Caco-2 (cell line): ENCODE results near the gene ARHGEF38. TPM values are rescaled to one million over a fixed set of nuclear protein-coding genes. Genes with fewer than 3 reads are reported as not detected.

Experiments
- BruUV-seq: library from RNA; stranded (reverse); fragments of 400-500 nt; replicated peaks from 2 replicates; lab custom pipeline; 2021; lab: Mats Ljungman, UMichigan
- CTCF ChIA-PET: fragments of 300-600 bp; sonication (Branson Sonifier 250); formaldehyde crosslinking; loops from one replicate; lab custom pipeline; 2022; ENCODE audit warnings: antibody characterized with exemption; lab: Charles Lee
- POLR2A ChIA-PET: fragments of 300-600 bp; sonication (Branson Sonifier 250); formaldehyde crosslinking; loops from one replicate; lab custom pipeline; 2022; ENCODE audit warnings: antibody characterized with exemption; lab: Charles Lee
- DNase-seq, 2 experiments: peaks; one replicate each; pipeline versions ENCODE4 v3.0.0 to v3.0.0-alpha.2; 2020 to 2022
- H3K27me3 ChIP-seq: replicated peaks from 2 replicates; pipeline ENCODE4 v1.6.0; 2011; ENCODE audit warnings: low read length; ENCODE audit not compliant: control insufficient read depth, insufficient read depth
- H3K36me3 ChIP-seq: 2 replicates; pipeline ENCODE4 v1.5.1; 2011; ENCODE audit warnings: low read length; ENCODE audit not compliant: control insufficient read depth, insufficient read depth
- H3K4me1 ChIP-seq: fragments of 250-450 bp; sonication (Bioruptor Pico); 2 replicates; pipeline ENCODE4 v1.5.1; 2020; ENCODE audit warnings: mild to moderate bottlenecking
- H3K4me3 ChIP-seq: 2 replicates; pipeline ENCODE4 v1.5.1; 2011; ENCODE audit warnings: low read depth, mild to moderate bottlenecking, control low read depth, low read length
- H3K9me3 ChIP-seq: fragments of 250-450 bp; sonication (Bioruptor Pico); 2 replicates; pipeline ENCODE4 v1.5.1; 2020; ENCODE audit warnings: mild to moderate bottlenecking, moderate library complexity
- H3K27ac Mint-ChIP-seq: one replicate; pipeline ENCODE4 v1.8.0; 2022; ENCODE audit warnings: mixed read lengths; ENCODE audit not compliant: unreplicated experiment
- H3K27me3 Mint-ChIP-seq: one replicate; pipeline ENCODE4 v1.8.0; 2022; ENCODE audit warnings: mixed read lengths; ENCODE audit not compliant: insufficient read depth, unreplicated experiment
- H3K36me3 Mint-ChIP-seq: one replicate; pipeline ENCODE4 v1.8.0; 2022; ENCODE audit warnings: mild to moderate bottlenecking, mixed read lengths; ENCODE audit not compliant: insufficient read depth, unreplicated experiment
- H3K4me1 Mint-ChIP-seq: one replicate; pipeline ENCODE4 v1.8.0; 2022; ENCODE audit warnings: low read depth, mixed read lengths; ENCODE audit not compliant: unreplicated experiment
- H3K4me3 Mint-ChIP-seq: one replicate; pipeline ENCODE4 v1.8.0; 2022; ENCODE audit warnings: mild to moderate bottlenecking, moderate library complexity, mixed read lengths; ENCODE audit not compliant: unreplicated experiment
- H3K9me3 Mint-ChIP-seq: one replicate; pipeline ENCODE4 v1.8.0; 2022; ENCODE audit warnings: mixed read lengths; ENCODE audit not compliant: unreplicated experiment
- CTCF ChIP-seq, 2 experiments: fragments of 200-600 bp in 1 of 2; IDR thresholded peaks; 1 replicate in 1 of 2; 2 replicates in 1 of 2; pipeline versions ENCODE4 v1.5.1 to v1.8.0; 2011 to 2022; ENCODE audit warnings: antibody characterized with exemption in 1 of 2, control low read depth in 1 of 2, inconsistent platforms in 1 of 2, low read depth in 1 of 2, low read length in 1 of 2, mild to moderate bottlenecking in 1 of 2, moderate library complexity in 1 of 2; ENCODE audit not compliant: insufficient read depth in 1 of 2, severe bottlenecking in 1 of 2, unreplicated experiment in 1 of 2
- intact Hi-C: fragments of 100-400 bp; cut with micrococcal nuclease; formaldehyde crosslinking; loops from one replicate; pipeline ENCODE4 v1.10.0; 2022; ENCODE audit not compliant: unreplicated experiment
- total RNA-seq: library from RNA; stranded (reverse); gene quantifications from 2 replicates; pipeline ENCODE4 v1.2.3, GENCODE V29; 2022

The ARHGEF38 gene
- total RNA-seq, 1 experiment from 2014 or later = 3.5 TPM

- Histone ChIP-seq H3K27me3 (no peaks in the 10 kb centered on the region), H3K4me1 (no peaks in the 10 kb centered on the region), H3K4me3 (no peak overlapping the region), H3K36me3 (no peaks in the 10 kb centered on the region), H3K9me3 (no peaks in the 10 kb centered on the region)
- intact Hi-C loops = no loop called here
- no peak overlapping the region for H3K4me3 Mint-ChIP-seq
- ChIA-PET CTCF (no interaction called here), POLR2A (no interaction called here)
- no peaks in the 10 kb centered on the region for H3K4me1 Mint-ChIP-seq
- no TSS peak for BruUV-seq
- TF ChIP-seq CTCF (IDR thresholded peaks at IDR 0.05; ENCODE audit: insufficient read depth in 1 of 2, low read depth in 1 of 2, low read length in 1 of 2, severe bottlenecking in 1 of 2, unreplicated experiment in 1 of 2) = no peak
- no peaks in the 10 kb centered on the region for H3K27me3 Mint-ChIP-seq
- no peak for DNase-seq
- H3K36me3 Mint-ChIP-seq = no peaks in the 10 kb centered on the region
- H3K27ac Mint-ChIP-seq = no peak overlapping the region
- no peaks in the 10 kb centered on the region for H3K9me3 Mint-ChIP-seq
These were observed 106.8 kb downstream of the ARHGEF38 start for GRCh38 chr4:105659190-105659589.

GRCh38 chr4:105661028-105661427, 108.6 kb downstream of the ARHGEF38 start:
- no peak for DNase-seq
- intact Hi-C loops = no loop called here
- Histone ChIP-seq H3K27me3 (no peaks in the 10 kb centered on the region), H3K4me3 (no peak overlapping the region), H3K36me3 (no peaks in the 10 kb centered on the region), H3K4me1 (no peaks in the 10 kb centered on the region), H3K9me3 (no peaks in the 10 kb centered on the region)
- H3K9me3 Mint-ChIP-seq = no peaks in the 10 kb centered on the region
- BruUV-seq = no TSS peak
- CTCF ChIA-PET = no interaction called here
- H3K4me1 Mint-ChIP-seq = no peaks in the 10 kb centered on the region
- POLR2A ChIA-PET = no interaction called here
- no peak overlapping the region for H3K27ac Mint-ChIP-seq
- H3K36me3 Mint-ChIP-seq = no peaks in the 10 kb centered on the region
- no peak for TF ChIP-seq CTCF (IDR thresholded peaks at IDR 0.05; ENCODE audit: insufficient read depth in 1 of 2, low read depth in 1 of 2, low read length in 1 of 2, severe bottlenecking in 1 of 2, unreplicated experiment in 1 of 2)
- no peaks in the 10 kb centered on the region for H3K27me3 Mint-ChIP-seq
- H3K4me3 Mint-ChIP-seq = no peak overlapping the region

GRCh38 chr4:105662935-105663675, 110.7 kb downstream of the ARHGEF38 start:
- H3K27ac Mint-ChIP-seq = no peak overlapping the region
- POLR2A ChIA-PET = no interaction called here
- H3K4me1 Mint-ChIP-seq = no peaks in the 10 kb centered on the region
- TF ChIP-seq CTCF (IDR thresholded peaks at IDR 0.05; ENCODE audit: insufficient read depth in 1 of 2, low read depth in 1 of 2, low read length in 1 of 2, severe bottlenecking in 1 of 2, unreplicated experiment in 1 of 2) = no peak
- H3K36me3 ChIP-seq = no peaks in the 10 kb centered on the region
- no peaks in the 10 kb centered on the region for H3K36me3 Mint-ChIP-seq
- no peaks in the 10 kb centered on the region for H3K27me3 Mint-ChIP-seq
- BruUV-seq = no TSS peak
- H3K9me3 ChIP-seq = no peaks in the 10 kb centered on the region
- H3K4me1 ChIP-seq = no peaks in the 10 kb centered on the region
- no peaks in the 10 kb centered on the region for H3K9me3 Mint-ChIP-seq
- no peaks in the 10 kb centered on the region for H3K27me3 ChIP-seq
- no peak for DNase-seq
- H3K4me3 Mint-ChIP-seq = no peak overlapping the region
- CTCF ChIA-PET = no interaction called here
- intact Hi-C loops = no loop called here
- no peak overlapping the region for H3K4me3 ChIP-seq
